NT2/D1 (cell line): ENCODE results near the gene CAV1.

Experiments used
- DNase-seq: peaks from one replicate; pipeline ENCODE4 v3.0.0-alpha.2; 2011; ENCODE audit warnings: low read depth, low spot score
- H3K27me3 ChIP-seq: 2 replicates; pipeline ENCODE4 v1.6.0; 2011; ENCODE audit warnings: mild to moderate bottlenecking; ENCODE audit not compliant: insufficient read length, insufficient read depth
- H3K36me3 ChIP-seq: 2 replicates; pipeline ENCODE4 v1.6.1; 2011; ENCODE audit warnings: mild to moderate bottlenecking, low read length, mixed read lengths; ENCODE audit not compliant: insufficient read depth, insufficient read length
- H3K4me1 ChIP-seq: 2 replicates; pipeline ENCODE4 v1.5.1; 2011; ENCODE audit not compliant: insufficient read depth, insufficient read length
- H3K4me3 ChIP-seq: 2 replicates; pipeline ENCODE4 v1.5.1; 2011; ENCODE audit warnings: low read depth; ENCODE audit not compliant: insufficient read length
- H3K9ac ChIP-seq: 2 replicates; pipeline ENCODE4 v1.6.0; 2011; ENCODE audit warnings: low read depth; ENCODE audit not compliant: insufficient read length
- H3K9me3 ChIP-seq: 2 replicates; pipeline ENCODE4 v1.5.1; 2011; ENCODE audit warnings: mild to moderate bottlenecking, low read length; ENCODE audit not compliant: insufficient read depth
- SUZ12 ChIP-seq: IDR thresholded peaks from 2 replicates; pipeline ENCODE4 v1.6.1; 2011; ENCODE audit not compliant: insufficient read length, insufficient read depth; ENCODE audit errors: extremely low read depth
- YY1 ChIP-seq: IDR thresholded peaks from 2 replicates; pipeline ENCODE4 v1.6.1; 2011; ENCODE audit not compliant: insufficient read length, insufficient read depth
- ZNF274 ChIP-seq: IDR thresholded peaks from 2 replicates; pipeline ENCODE4 v1.6.1; 2011; ENCODE audit warnings: mild to moderate bottlenecking, low read depth, low read length

Gene CAV1

DNA sequence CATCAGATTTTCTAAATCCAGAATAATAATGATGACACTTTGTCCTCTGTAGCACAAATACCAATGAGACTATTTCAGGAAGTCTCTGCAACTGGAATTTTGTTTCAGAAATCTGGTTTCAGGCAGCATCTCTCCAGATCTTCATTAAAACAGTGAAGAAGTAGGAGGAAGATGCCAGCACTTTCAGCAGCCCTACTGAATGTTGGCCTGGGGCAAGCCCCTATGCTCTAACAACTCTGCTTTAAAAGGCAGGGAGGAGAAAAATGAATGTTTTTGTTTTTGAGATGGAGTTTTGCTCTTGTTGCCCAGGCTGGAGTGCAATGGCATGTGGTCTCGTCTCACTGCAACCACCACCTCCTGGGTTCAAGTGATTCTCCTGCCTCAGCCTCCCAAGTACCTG is 7.2 kb upstream of the CAV1 start:
- no peaks in the 10 kb centered on the region for H3K36me3 ChIP-seq
- H3K9me3 ChIP-seq, result no peaks in the 10 kb centered on the region
- H3K4me3 ChIP-seq, result no peak overlapping the region
- no peak for DNase-seq
- TF ChIP-seq ZNF274 (no peak), YY1 (no peak), SUZ12 (no peak)
- no peak overlapping the region for H3K9ac ChIP-seq
- no peaks in the 10 kb centered on the region for H3K4me1 ChIP-seq
- no peaks in the 10 kb centered on the region for H3K27me3 ChIP-seq

- Histone ChIP-seq H3K9me3 (no peaks in the 10 kb centered on the region), H3K36me3 (no peaks in the 10 kb centered on the region), H3K4me3 (no peak overlapping the region), H3K9ac (no peak overlapping the region), H3K27me3 (no peaks in the 10 kb centered on the region), H3K4me1 (no peaks in the 10 kb centered on the region)
- TF ChIP-seq SUZ12 (no peak), ZNF274 (no peak), YY1 (no peak)
- DNase-seq, result no peak
Observed at GRCh38 chr7:116518961-116519360, 5.9 kb upstream of the CAV1 start.

- Histone ChIP-seq H3K9me3 (no peaks in the 10 kb centered on the region), H3K4me3 (no peak overlapping the region), H3K27me3 (no peaks in the 10 kb centered on the region), H3K4me1 (no peaks in the 10 kb centered on the region), H3K9ac (no peak overlapping the region), H3K36me3 (no peaks in the 10 kb centered on the region)
- TF ChIP-seq YY1 (no peak), SUZ12 (no peak), ZNF274 (no peak)
- DNase-seq, result no peak
Observed at GRCh38 chr7:116521046-116521664, 3.7 kb upstream of the CAV1 start.

GRCh38 chr7:116522247-116522646 is 2.6 kb upstream of the CAV1 start:
- no peak for TF ChIP-seq SUZ12
- no peak for TF ChIP-seq YY1
- DNase-seq, result peak; percentile 65
- H3K36me3 ChIP-seq, result peaks cover 6% of the 10 kb centered on the region
- H3K4me1 ChIP-seq, result no peaks in the 10 kb centered on the region
- H3K9ac ChIP-seq, result no peak overlapping the region
- H3K9me3 ChIP-seq, result no peaks in the 10 kb centered on the region
- no peaks in the 10 kb centered on the region for H3K27me3 ChIP-seq
- H3K4me3 ChIP-seq, result no peak overlapping the region

DNA sequence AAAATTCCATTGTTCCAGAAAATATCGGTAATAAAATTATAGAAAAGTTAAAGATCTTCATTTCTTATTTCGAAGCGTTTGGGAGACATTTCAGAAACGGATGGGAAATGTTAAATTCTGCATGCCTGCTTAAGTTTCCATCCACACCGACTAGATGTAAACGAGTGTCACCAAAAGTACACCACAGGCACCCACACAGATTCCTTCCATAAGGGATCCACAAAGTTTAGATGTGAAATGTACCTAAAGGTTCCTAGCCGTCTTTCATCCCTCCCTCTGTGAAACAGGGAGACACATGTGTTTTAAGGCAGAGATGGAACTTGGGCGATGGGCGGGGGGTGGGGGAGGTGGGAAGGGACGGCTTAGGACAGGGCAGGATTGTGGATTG is 621 bp upstream of the CAV1 start:
- no peak for DNase-seq
- Histone ChIP-seq H3K9me3 (no peaks in the 10 kb centered on the region), H3K27me3 (no peaks in the 10 kb centered on the region), H3K4me1 (no peaks in the 10 kb centered on the region), H3K4me3 (peak overlapping the region; percentile 68), H3K9ac (no peak overlapping the region), H3K36me3 (peaks cover 14% of the 10 kb centered on the region)
- TF ChIP-seq ZNF274 (no peak), YY1 (no peak), SUZ12 (no peak)

GRCh38 chr7:116525298-116525912 is 569 bp downstream of the CAV1 start:
- Histone ChIP-seq H3K4me3 (peak overlapping the region; percentile 68), H3K4me1 (no peaks in the 10 kb centered on the region), H3K36me3 (peaks cover 25% of the 10 kb centered on the region), H3K9me3 (no peaks in the 10 kb centered on the region), H3K27me3 (no peaks in the 10 kb centered on the region), H3K9ac (peak overlapping the region; percentile 82)
- peak; percentile 16 for DNase-seq
- no peak for TF ChIP-seq SUZ12
- TF ChIP-seq YY1, result no peak
- no peak for TF ChIP-seq ZNF274

DNA sequence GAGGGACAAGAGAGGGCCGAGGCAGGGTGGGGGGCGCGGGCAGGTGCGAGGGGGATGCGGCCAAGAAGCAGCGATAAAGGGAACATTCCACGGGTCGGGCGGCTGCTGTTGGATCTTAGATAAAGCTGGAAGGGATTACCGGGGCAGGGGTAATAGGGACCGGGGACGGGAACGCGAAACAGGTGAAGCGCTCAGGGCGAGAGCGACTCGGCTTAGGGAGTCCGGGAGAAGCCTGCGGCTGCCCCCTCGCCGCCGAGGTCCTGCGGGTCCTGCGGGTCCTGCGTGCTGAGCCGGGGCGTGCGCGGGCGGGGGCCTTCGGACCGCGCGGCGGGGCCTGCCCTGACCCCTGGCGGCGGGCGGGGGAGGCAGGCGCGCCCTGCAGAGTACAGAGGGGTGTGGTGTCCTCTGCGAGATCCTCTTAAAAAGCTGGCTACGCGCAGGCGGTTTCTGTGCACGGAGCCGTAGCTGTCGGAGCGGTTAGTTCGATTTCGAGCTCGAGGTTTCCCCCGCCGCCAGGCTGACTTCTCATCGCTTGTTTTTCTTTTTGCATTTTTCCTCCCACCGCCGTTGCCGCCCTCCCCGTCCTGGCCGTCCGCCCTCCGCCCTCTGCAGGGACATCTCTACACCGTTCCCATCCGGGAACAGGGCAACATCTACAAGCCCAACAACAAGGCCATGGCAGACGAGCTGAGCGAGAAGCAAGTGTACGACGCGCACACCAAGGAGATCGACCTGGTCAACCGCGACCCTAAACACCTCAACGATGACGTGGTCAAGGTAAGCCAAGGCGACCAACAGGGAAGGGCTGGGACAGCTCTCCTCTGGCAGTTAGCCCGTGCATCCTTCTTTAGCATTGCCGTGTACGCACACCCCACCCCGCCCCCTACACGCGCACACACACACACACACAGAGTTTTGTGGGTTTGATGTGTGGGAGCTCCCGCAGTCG is 1.4 kb downstream of the CAV1 start:
- Histone ChIP-seq H3K4me3 (peak overlapping the region; percentile 68), H3K27me3 (no peaks in the 10 kb centered on the region), H3K4me1 (no peaks in the 10 kb centered on the region), H3K9me3 (no peaks in the 10 kb centered on the region), H3K36me3 (peaks cover 33% of the 10 kb centered on the region), H3K9ac (peak overlapping the region; percentile 82)
- peak; percentile 51 for DNase-seq
- TF ChIP-seq ZNF274 (no peak), YY1 (no peak), SUZ12 (no peak)
